ENCODE data around the gene DOCK2. TPM values are rescaled to one million over a fixed set of nuclear protein-coding genes. Genes with fewer than 3 reads are reported as not detected.

DOCK2 gene
- polyA plus RNA-seq, 1 of the 3 experiments (the other 2 are of a cell fraction), result 3.8 TPM

DNA sequence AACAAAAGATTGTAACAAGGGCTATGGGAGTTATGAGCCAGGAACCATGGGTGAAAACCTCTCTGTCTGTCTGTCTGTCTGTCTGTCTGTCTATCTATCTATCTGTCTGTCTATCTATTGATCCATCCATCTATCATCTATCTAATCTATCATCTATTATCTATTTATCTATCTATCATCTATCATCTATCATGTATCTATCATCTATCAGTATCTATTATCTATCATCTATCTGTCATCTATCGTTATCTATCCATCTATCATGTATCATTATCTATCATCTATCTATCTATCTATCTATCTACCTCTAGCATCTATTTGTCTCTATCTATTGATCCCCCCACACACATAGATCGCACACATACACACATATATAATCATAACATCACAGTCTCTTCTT is 230.3 kb downstream of the DOCK2 start:
- Histone ChIP-seq H3K9me3 (no peaks in the 10 kb centered on the region), H3K4me1 (ENCODE audit: control insufficient read depth in 1 of 2, insufficient read depth in 2 of 2, low read depth in 1 of 2, low read length in 1 of 2) (peaks cover 0 to 11% of the 10 kb centered on the region in 2 experiments; a peak in 3 of 4 replicates), H3K4me3 (ENCODE audit: low read depth in 2 of 2, low read length in 1 of 2) (no peak overlapping the region), H3K27me3 (ENCODE audit: insufficient read depth) (no peaks in the 10 kb centered on the region), H3F3A (replicated peaks; ENCODE audit: insufficient read depth) (peaks cover 15% of the 10 kb centered on the region), H3K79me2 (ENCODE audit: insufficient read depth) (no peaks in the 10 kb centered on the region), H2AFZ (ENCODE audit: low read depth) (no peak overlapping the region), H3K9me2 (no peaks in the 10 kb centered on the region), H3K36me3 (replicated peaks in 1 of 2; ENCODE audit: control insufficient read depth in 1 of 2, insufficient read depth in 2 of 2, low read length in 1 of 2) (peaks cover 0 to 32% of the 10 kb centered on the region in 2 experiments), H3K9ac (no peak overlapping the region), H3K4me2 (no peak overlapping the region), H3K27ac (ENCODE audit: low read depth in 2 of 2, low read length in 1 of 2) (no peak overlapping the region), H4K20me1 (ENCODE audit: insufficient read depth) (no peaks in the 10 kb centered on the region)
- CTCF ChIA-PET, result no interaction called here
- POLR2A ChIA-PET, result no interaction called here
- WGBS (ENCODE audit: low lambda C conversion rate), result 96% methylated on average over 2 of the region's 2 CpGs
- no peak for DNase-seq
- no peak for TF ChIP-seq EP300 (IDR thresholded peaks at IDR 0.05; ENCODE audit: borderline replicate concordance in 1 of 2, low read depth in 1 of 2, low read length in 1 of 2)
- TF ChIP-seq FOXJ3 (CRISPR knock-in tag; IDR thresholded peaks at IDR 0.05), result no peak
- TF ChIP-seq YY1 (IDR thresholded peaks at IDR 0.05; ENCODE audit: low read depth), result no peak
- no peak for TF ChIP-seq NFIC (IDR thresholded peaks at IDR 0.05; ENCODE audit: borderline replicate concordance)
- no peak for TF ChIP-seq POLR2AphosphoS5 (IDR thresholded peaks at IDR 0.05; ENCODE audit: low read depth, low read length)
- TF ChIP-seq TCF12 (IDR thresholded peaks at IDR 0.05), result no peak
- TF ChIP-seq ELF1 (IDR thresholded peaks at IDR 0.05), result no peak
- no peak for TF ChIP-seq RXRA (IDR thresholded peaks at IDR 0.05; ENCODE audit: borderline replicate concordance, low read depth)
- TF ChIP-seq GATA2 (CRISPR knock-in tag; IDR thresholded peaks at IDR 0.05), result no peak
- no peak for TF ChIP-seq REST (IDR thresholded peaks at IDR 0.05; ENCODE audit: low read depth, low read length)
- TF ChIP-seq ZBTB33 (IDR thresholded peaks at IDR 0.05; ENCODE audit: borderline replicate concordance, low read depth), result no peak
- no peak for TF ChIP-seq TEAD4 (IDR thresholded peaks at IDR 0.05; ENCODE audit: borderline replicate concordance, insufficient read depth)
- TF ChIP-seq FOSL2 (IDR thresholded peaks at IDR 0.05; ENCODE audit: borderline replicate concordance, low read depth), result no peak
- TF ChIP-seq MAX (IDR thresholded peaks at IDR 0.05; ENCODE audit: low read depth), result no peak
- TF ChIP-seq MEF2A (IDR thresholded peaks at IDR 0.05; ENCODE audit: borderline replicate concordance, low read depth), result no peak
- no peak for TF ChIP-seq JUND (IDR thresholded peaks at IDR 0.05)
- TF ChIP-seq FOXM1 (IDR thresholded peaks at IDR 0.05; ENCODE audit: low read depth), result no peak
- TF ChIP-seq NRF1 (IDR thresholded peaks at IDR 0.05; ENCODE audit: low read depth, low read length), result no peak
- no peak for TF ChIP-seq SIN3A (IDR thresholded peaks at IDR 0.05; ENCODE audit: borderline replicate concordance, low read depth, low read length)
- TF ChIP-seq RCOR1 (IDR thresholded peaks at IDR 0.05; ENCODE audit: low read length), result no peak

Data from SK-N-SH (cell line).